Choroid plexus epithelial cell (primary cell): Measurements from ENCODE around the gene TBC1D22A.

Source experiments
- DNase-seq: peaks from one replicate; pipeline ENCODE4 v3.0.0-alpha.2; 2010; ENCODE audit warnings: low read depth
- H3K4me3 ChIP-seq: 2 replicates; pipeline ENCODE4 v1.5.1; 2011; ENCODE audit warnings: low read depth, mild to moderate bottlenecking, control low read depth, low read length, moderate library complexity
- CTCF ChIP-seq: conservative IDR thresholded peaks from 2 replicates; pipeline ENCODE4 v1.5.1; 2011; ENCODE audit warnings: low read depth, mild to moderate bottlenecking, control low read depth, inconsistent platforms, low read length, moderate library complexity

The TBC1D22A gene

GRCh38 chr22:46824344-46824909, 62.0 kb downstream of the TBC1D22A start:
- no peak for TF ChIP-seq CTCF
- H3K4me3 ChIP-seq = no peak overlapping the region
- DNase-seq = no peak

DNA sequence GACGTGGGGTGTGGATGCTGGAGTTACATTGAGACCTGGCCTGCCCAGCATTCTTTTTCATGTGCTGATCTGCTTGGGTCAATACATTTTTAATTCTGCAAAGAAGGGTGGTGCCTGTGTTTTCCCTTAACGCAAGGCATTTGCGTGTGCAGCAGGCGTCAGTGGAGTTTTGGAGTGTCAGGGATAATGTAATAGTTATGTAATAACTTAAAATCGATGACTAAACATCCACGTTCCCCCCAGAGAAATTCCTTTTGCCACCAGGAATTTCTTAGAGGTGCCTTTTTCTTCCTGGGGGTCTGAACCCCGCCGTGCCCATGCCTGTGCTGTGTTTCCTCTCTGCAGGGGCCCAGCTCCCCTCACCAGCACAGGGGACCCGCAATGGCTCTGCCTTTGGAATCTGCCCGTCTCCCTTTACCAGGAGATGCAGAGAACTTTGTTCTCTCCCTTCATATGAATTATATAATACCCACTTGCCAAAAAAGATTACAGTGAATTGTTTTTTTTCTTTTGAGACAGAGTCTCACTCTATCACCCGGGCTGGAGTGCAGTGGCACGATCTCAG, 62.6 kb downstream of the TBC1D22A start:
- DNase-seq = no peak
- no peak for TF ChIP-seq CTCF

GRCh38 chr22:46826438-46827135, 64.1 kb downstream of the TBC1D22A start:
- TF ChIP-seq CTCF = no peak
- no peak overlapping the region for H3K4me3 ChIP-seq
- no peak for DNase-seq

More for the DNA sequence above, 62.6 kb downstream of the TBC1D22A start:
- no peak overlapping the region for H3K4me3 ChIP-seq

GRCh38 chr22:46827136-46827780, 64.8 kb downstream of the TBC1D22A start:
- no peak for TF ChIP-seq CTCF
- DNase-seq = no peak
- H3K4me3 ChIP-seq = no peak overlapping the region

- DNase-seq = no peak
- no peak overlapping the region for H3K4me3 ChIP-seq
- TF ChIP-seq CTCF = no peak
Measured at GRCh38 chr22:46827781-46828180, 65.3 kb downstream of the TBC1D22A start.

DNA sequence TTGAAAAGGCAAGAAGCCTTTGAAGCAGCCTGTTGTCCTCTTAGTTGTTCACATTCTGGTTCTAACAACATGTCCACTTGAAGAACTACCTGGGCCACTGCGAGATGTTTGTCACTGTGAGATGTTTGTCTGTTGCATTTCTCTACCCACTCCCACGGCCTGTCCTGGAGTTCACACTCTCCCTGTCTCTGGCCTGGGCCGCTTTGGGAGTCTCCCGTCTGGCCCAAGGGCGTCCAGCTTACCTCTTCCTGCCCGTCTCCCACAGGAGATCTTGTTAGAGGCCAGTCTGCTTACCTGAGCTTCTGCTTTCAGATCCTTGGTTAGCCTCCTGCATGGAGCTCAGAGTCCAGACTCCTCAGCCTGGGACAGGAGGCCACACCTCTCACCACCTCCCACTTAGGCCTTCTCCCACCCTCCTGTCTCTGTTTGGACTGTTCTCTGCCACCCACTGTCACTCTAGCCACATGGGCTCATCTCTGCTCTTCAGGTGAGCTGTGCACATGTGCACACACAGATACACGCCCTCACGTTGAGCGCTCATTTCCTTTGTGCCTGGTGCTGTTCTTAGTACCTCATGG, 66.0 kb downstream of the TBC1D22A start:
- DNase-seq = no peak
- no peak for TF ChIP-seq CTCF
- no peak overlapping the region for H3K4me3 ChIP-seq
